ENCODE data around the gene SEC62.

GRCh38 chr3:169968224-169968885 is 1.7 kb downstream of the SEC62 start:
- no peak for TF ChIP-seq POLR2A (IDR thresholded peaks at IDR 0.05)
- TF ChIP-seq CTCF (IDR thresholded peaks at IDR 0.05) = no peak
